Suprapubic skin (tissue), 4 donors: ENCODE results near the gene SMG6.

ENCODE experiments used
- POLR2A ChIP-seq, 2 donors: fragments of 450-650 bp; IDR thresholded peaks; one replicate each; pipeline ENCODE4 v1.6.1; 2017; ENCODE audit warnings: antibody characterized with exemption in 2 of 2, mild to moderate bottlenecking in 2 of 2, moderate library complexity in 2 of 2
- POLR2AphosphoS5 ChIP-seq, 3 donors: sonication (generic); formaldehyde crosslinking; IDR thresholded peaks; one replicate each; pipeline ENCODE4 v1.6.1; 2017; ENCODE audit warnings: antibody characterized with exemption in 3 of 3

GRCh38 chr17:2155573-2155972 is 148.0 kb downstream of the SMG6 start:
- TF ChIP-seq POLR2AphosphoS5 (IDR thresholded peaks at IDR 0.05) (no peak), POLR2A (IDR thresholded peaks at IDR 0.05) (no peak)
